Brain microvascular endothelial cell (primary cell): ENCODE data around the gene CLEC2L.

ENCODE experiments used
- DNase-seq: peaks from one replicate; pipeline ENCODE4 v3.0.0-alpha.2; 2020
- H3K27ac ChIP-seq: fragments of 250-450 bp; sonication (Bioruptor Pico); 2 replicates; pipeline ENCODE4 v1.5.1; 2020; ENCODE audit warnings: mild to moderate bottlenecking, moderate library complexity
- H3K27me3 ChIP-seq: fragments of 250-450 bp; sonication (Bioruptor Pico); replicated peaks from 2 replicates; pipeline ENCODE4 v1.5.1; 2020; ENCODE audit warnings: mild to moderate bottlenecking
- H3K36me3 ChIP-seq: fragments of 250-450 bp; sonication (Bioruptor Pico); replicated peaks from 2 replicates; pipeline ENCODE4 v1.5.1; 2020; ENCODE audit warnings: mild to moderate bottlenecking
- H3K4me3 ChIP-seq: 2 replicates; pipeline ENCODE4 v1.5.1; 2011; ENCODE audit warnings: low read depth, mild to moderate bottlenecking, control low read depth, low read length, moderate library complexity
- CTCF ChIP-seq: IDR thresholded peaks from 2 replicates; pipeline ENCODE4 v1.5.1; 2011; ENCODE audit warnings: low read depth, mild to moderate bottlenecking, moderate library complexity, low read length, control low read depth, inconsistent platforms; ENCODE audit errors: missing control alignments
- in situ Hi-C: cut with HindIII; loops from 2 replicates; pipeline ENCODE4 v1.10.0; 2017; ENCODE audit warnings: low sequenced_read_pairs, low pct_ligation_motif_present

The CLEC2L gene

DNA sequence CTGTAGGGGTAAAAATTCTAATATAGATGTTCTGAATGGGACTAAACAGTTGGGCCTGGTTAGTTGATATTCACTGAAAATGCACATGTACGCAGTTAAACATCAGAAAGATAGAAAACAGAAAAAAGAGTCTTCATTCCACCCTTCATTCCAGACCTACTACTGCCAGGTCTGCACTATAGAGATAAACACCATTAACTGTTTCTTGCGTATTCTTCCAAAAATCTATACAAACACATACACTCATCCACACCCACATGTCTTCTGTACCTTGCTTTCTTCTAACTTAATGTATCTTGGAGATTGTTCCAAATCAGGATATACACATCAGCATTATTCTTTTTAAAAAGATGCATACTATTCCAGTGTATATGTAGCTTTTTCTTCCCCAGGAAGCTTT, 13.9 kb upstream of the CLEC2L start:
- no peak for TF ChIP-seq CTCF
- Histone ChIP-seq H3K36me3 (no peaks in the 10 kb centered on the region), H3K4me3 (no peak overlapping the region), H3K27ac (no peak overlapping the region), H3K27me3 (no peaks in the 10 kb centered on the region)
- DNase-seq = no peak
- in situ Hi-C loops = no loop called here

DNA sequence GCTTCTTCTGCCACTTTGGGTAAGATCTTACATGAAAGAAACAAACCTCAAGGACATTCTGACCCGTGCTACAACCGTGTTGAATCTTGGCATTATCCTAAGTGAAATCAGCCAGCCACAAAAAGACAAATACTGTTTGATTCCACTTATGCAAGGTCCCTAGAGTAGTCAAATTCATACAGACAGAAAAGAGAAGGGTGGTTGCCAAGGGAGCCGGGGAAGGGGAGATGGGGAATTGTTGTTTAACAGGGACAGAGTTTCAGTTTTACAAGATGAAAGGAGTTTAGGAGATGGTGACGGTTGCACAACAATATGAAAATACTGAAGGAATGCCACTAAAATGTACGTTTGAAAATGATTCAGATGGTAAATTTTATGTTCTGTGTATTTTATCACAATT, 12.2 kb upstream of the CLEC2L start:
- TF ChIP-seq CTCF = no peak
- Histone ChIP-seq H3K27ac (no peak overlapping the region), H3K36me3 (no peaks in the 10 kb centered on the region), H3K27me3 (no peaks in the 10 kb centered on the region), H3K4me3 (no peak overlapping the region)
- in situ Hi-C loops = no loop called here
- no peak for DNase-seq

DNA sequence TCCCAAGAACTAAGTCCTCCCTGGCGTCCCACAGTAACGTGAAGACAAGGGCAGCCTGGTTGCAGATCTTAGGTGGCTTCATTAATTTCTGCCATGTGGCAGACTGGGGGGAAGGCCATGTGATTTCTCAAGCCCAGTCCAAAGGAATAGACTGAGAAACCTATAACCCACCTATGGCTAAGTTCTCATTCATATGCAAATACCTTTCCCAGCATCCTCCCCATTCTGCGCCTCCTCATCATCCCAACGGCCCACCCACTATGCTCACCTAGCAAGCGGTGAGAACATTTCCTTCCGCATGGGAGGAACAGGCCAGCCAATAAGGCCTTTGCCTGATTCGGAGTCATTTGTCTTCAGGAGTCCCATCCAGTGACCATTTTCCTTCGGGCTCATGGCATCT, 8.2 kb upstream of the CLEC2L start:
- peaks cover 2% of the 10 kb centered on the region for H3K27me3 ChIP-seq
- no peak for DNase-seq
- in situ Hi-C loops = no loop called here

GRCh38 chr7:139521439-139521838, 2.0 kb upstream of the CLEC2L start:
- Histone ChIP-seq H3K4me3 (no peak overlapping the region), H3K27me3 (peaks cover 30% of the 10 kb centered on the region), H3K36me3 (no peaks in the 10 kb centered on the region), H3K27ac (no peak overlapping the region)
- no peak for DNase-seq
- in situ Hi-C loops = no loop called here
- TF ChIP-seq CTCF = no peak

More for the DNA sequence above, 8.2 kb upstream of the CLEC2L start:
- H3K36me3 ChIP-seq = no peaks in the 10 kb centered on the region
- H3K4me3 ChIP-seq = no peak overlapping the region
- no peak overlapping the region for H3K27ac ChIP-seq
- no peak for TF ChIP-seq CTCF

- no peak for TF ChIP-seq CTCF
- Histone ChIP-seq H3K27ac (no peak overlapping the region), H3K4me3 (no peak overlapping the region), H3K27me3 (peaks cover 30% of the 10 kb centered on the region), H3K36me3 (no peaks in the 10 kb centered on the region)
- DNase-seq = no peak
- in situ Hi-C loops = no loop called here
These were observed 671 bp upstream of the CLEC2L start for GRCh38 chr7:139522830-139523198.

- DNase-seq = no peak
- Histone ChIP-seq H3K36me3 (no peaks in the 10 kb centered on the region), H3K27me3 (peaks cover 28% of the 10 kb centered on the region), H3K4me3 (peak overlapping the region; percentile 22), H3K27ac (no peak overlapping the region)
- in situ Hi-C loops = no loop called here
- TF ChIP-seq CTCF = no peak
These were observed 707 bp downstream of the CLEC2L start for GRCh38 chr7:139523968-139524815.
